GM21619 (cell line): ENCODE measurements around the gene NCK2.

ENCODE experiments used
- ATAC-seq: cut with Tn5 transposase; IDR thresholded peaks from one replicate; pipeline ENCODE4 v1.9.1; 2021; ENCODE audit not compliant: unreplicated experiment

NCK2 gene

DNA sequence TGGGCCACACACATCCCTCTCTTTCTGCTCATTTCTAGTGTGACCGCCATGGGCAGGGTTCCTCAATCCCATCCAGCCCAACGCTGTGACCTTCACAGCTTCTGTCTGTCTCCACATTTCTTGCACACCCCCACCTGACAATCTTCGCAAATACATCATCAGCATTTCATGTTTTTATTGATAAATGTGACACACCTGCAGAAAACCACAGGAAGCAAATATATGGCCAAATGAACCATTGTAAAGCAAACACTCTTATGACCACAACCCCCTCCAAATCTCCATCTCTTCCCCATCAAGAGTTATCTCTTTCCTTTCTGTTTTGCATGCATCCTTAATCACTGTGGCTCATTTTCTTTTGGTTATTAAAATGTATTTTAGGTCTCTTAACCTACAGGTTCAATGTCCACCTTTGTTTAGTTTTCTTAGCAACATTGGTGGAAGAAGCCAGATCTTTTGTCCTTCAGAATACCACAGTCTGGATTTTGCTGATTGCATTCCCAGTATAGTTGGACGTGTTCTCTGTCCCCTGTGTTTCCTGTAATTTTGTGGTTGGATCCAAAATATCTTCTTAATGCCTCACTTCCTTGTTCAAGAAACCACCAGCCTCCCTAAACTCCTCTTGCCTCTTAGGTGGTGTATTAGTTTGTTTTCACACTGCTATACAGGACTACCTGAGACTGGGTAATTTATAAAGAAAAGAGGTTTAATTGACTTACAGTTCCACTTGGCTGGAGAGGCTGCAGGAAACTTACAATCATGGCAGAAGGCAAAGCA, 9.8 kb upstream of the NCK2 start:
- ATAC-seq: no peak

DNA sequence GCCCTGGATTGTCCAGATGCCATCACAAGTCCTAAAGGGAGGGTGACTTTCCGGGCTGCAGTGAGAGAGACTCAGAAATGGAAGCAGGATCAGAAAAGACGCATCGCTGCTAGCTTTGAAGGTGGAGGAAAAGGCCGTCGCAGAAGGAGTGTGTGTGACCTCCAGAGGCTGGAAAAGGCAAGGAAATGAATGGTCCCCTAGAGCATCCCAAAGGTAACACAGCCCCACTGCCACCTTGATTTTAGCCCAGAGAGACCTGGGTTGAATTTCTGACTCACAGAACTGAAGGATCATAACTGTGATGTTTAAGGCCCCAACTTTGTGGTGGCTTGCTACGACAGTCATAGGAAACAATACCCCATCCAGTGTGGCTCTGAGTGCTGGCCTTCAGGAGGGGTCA, 8.6 kb upstream of the NCK2 start:
- ATAC-seq: no peak

GRCh38 chr2:105737980-105738657, 6.6 kb upstream of the NCK2 start:
- ATAC-seq: no peak

- ATAC-seq: no peak
Measured at GRCh38 chr2:105738658-105739241, 6.0 kb upstream of the NCK2 start.

DNA sequence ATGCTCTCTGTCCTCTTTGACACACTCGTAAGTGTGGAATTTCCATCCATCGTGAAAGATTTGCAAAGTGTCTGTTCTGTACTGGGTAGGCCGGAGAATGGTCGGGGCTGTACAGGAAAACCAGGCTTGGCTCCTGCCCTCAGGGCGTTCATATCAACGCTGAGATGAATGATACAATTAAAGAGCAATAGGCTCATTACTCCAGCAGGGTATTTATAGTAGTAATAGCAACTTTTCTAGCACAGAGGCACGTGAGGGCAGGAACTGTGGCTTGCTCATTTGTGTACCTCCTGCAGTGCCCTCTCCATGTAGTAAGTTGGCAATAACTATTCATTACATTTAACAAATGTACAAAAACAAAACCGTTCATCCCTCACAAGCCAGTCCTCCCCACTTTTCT, 5.3 kb upstream of the NCK2 start:
- no peak for ATAC-seq

DNA sequence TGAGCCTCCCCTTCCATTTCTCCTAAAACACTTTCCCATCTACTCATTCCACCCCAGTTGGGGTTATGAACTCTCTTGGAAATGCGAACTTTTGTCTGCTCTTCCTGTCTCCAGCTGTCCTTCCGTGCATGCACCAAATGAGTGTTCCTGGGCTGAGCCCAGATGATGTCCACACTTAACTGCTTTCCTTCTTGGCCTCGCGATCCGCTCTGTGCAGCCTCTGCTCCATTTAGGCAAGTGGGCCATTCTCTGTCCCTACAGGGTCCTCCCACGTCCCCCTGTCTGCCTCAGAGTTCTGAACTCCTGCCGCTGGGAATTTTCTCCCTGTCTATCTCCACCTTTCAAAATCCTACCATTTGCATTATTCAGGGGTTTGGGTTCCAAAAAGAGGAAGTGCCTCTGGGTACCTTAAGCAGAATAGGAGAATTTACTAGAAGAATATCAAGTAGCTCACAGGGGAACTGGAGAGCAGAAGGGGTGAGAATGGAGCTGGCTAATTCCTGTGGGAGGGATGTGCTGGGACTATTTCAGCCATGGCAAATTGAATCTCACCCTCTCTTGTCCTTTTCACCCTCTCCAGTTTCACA, 4.7 kb upstream of the NCK2 start:
- no peak for ATAC-seq

DNA sequence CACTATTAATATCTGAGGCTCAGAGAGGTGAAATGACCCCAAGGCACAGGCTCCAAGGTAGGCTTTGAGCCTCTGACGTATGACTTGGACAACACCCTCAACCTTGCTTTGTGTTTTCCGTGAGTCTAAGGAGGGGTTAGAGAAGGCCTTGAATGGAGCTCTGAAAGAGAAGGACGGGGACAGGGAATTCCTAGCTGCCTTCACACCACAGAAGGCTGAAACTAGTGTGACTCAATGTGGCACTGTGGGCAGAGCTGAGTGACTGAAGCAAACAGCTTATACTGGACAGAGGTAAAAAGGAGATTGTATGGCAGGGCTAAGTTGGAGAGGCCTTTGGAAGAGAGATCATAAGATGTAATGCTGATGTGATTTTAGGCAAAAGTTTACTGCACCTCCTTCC, 3.5 kb upstream of the NCK2 start:
- ATAC-seq: no peak

DNA sequence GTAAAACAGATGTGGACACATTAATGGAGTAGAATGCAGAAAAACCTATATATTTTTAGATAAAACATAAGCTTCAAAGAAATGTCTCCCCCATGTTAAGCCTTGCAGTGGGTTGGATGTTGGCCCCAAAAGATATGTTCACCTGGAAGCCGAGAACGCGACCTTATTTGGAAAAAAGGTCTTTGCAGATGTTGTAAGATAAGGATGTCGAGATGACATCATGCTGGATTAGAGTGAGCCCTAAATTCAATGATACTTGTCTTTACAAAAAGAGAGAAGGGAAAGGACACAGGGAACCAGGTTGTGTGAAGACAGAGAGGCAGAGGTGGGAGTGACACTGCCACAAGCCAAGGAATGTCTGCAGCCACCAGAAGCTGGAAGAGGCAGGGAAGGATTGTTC, 3.1 kb upstream of the NCK2 start:
- ATAC-seq: no peak

- ATAC-seq: peak; percentile 56
Measured at GRCh38 chr2:105744091-105744908, 412 bp upstream of the NCK2 start.

- ATAC-seq: peak; percentile 62
Measured at GRCh38 chr2:105746177-105747080, 1.7 kb downstream of the NCK2 start.

GRCh38 chr2:105747254-105747894, 2.7 kb downstream of the NCK2 start:
- ATAC-seq: no peak

- ATAC-seq: no peak
Measured at GRCh38 chr2:105747991-105748390, 3.3 kb downstream of the NCK2 start.

- ATAC-seq: no peak
Measured at GRCh38 chr2:105748566-105748965, 3.9 kb downstream of the NCK2 start.

DNA sequence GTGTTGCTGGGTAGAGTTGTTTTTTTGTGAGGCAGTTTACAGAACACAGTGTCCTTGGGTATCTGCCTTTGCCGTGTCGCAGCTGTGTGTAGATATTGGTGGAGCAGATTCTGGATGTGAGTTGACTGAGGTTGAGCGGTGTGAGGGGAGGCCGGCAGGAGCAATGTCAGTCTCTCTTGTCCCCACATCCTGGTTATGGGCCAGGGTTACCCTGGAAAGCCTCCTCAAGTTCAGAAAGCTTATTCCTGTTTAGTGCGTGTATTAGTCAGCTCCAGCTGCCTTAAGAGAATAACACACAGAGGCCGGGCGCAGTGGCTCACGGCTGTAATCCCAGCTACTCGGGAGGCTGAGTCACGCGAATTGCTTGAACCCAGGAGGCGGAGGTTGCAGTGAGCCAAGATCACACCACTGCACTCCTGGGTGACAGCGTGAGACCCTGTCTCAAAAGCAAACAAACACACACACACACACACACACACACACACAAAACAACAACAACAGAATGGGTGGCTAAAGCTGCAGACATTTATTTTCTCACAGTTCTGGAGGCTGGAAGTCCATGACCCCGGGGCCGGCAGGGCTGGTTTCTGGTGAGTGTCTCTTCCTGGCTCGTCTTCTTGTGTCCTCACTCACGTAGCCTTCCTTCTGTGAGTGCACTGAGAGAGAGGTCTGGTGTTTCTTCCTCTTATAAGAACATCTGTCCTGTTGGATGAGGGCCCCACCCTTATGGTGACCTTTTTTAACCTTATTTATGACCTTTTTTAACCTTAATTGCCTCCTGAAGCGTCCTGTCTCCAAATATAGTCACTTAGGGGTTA, 5.1 kb downstream of the NCK2 start:
- ATAC-seq: no peak

- ATAC-seq: no peak
Measured at GRCh38 chr2:105750735-105751134, 6.0 kb downstream of the NCK2 start.

GRCh38 chr2:105751272-105751671, 6.6 kb downstream of the NCK2 start:
- no peak for ATAC-seq

GRCh38 chr2:105752691-105753358, 8.1 kb downstream of the NCK2 start:
- ATAC-seq: no peak

DNA sequence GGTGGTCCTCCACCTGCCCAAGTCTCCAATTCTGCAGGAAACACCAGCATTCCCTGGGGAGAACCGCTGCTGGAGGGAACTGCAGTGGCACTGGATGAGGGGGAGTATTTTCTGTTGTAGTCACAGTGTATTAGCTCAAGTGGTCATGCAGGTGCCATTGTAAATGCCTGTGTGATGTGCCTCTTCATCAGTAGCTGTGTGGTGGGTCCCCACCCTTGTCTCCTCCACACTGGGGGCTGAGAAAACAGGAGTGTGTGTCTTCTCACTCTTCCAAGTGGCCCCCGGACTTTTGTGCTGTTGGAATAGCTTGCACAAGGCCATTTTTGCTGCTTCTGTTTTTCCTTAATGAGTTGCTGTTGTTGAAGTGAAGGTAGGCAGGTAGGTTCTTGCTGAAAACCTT, 8.7 kb downstream of the NCK2 start:
- no peak for ATAC-seq
